ENCODE measurements around the gene ARHGAP26.

Gene ARHGAP26

GRCh38 chr5:143164557-143164956 lies 394.4 kb downstream of the ARHGAP26 start:
- no peaks in the 10 kb centered on the region; the same call in 1 of the 2 replicates for H4K20me1 ChIP-seq (ENCODE audit: control insufficient read depth, insufficient read depth, low read depth, low read length)
- no peak overlapping the region for H3K27ac ChIP-seq (ENCODE audit: low read depth, low read length)
- H3K36me3 ChIP-seq (ENCODE audit: control insufficient read depth, low read length): no peaks in the 10 kb centered on the region
- H3K27me3 ChIP-seq (ENCODE audit: control insufficient read depth, low read length): no peaks in the 10 kb centered on the region
- H3K9me3 ChIP-seq (ENCODE audit: control insufficient read depth, insufficient read depth, low read length): no peaks in the 10 kb centered on the region
- no peak overlapping the region for H3K4me3 ChIP-seq (ENCODE audit: low read length)
- no peaks in the 10 kb centered on the region for H3F3A ChIP-seq (ENCODE audit: control insufficient read depth, insufficient read depth)
- no peaks in the 10 kb centered on the region for H3K9me2 ChIP-seq (replicated peaks; ENCODE audit: control insufficient read depth, low read length)
- no peaks in the 10 kb centered on the region for H3K79me2 ChIP-seq (ENCODE audit: control insufficient read depth, low read length)
- no peak overlapping the region for H3K4me2 ChIP-seq (ENCODE audit: low read length)
- TF ChIP-seq CTCF (IDR thresholded peaks at IDR 0.05; ENCODE audit: low read depth, low read length, poor library complexity, severe bottlenecking): no peak
- TF ChIP-seq EZH2phosphoT487 (IDR thresholded peaks at IDR 0.05; ENCODE audit: borderline replicate concordance, low read length): no peak
- H3K4me1 ChIP-seq (ENCODE audit: control insufficient read depth, low read length): peaks cover 7% of the 10 kb centered on the region

GRCh38 chr5:143165049-143165880 lies 395.1 kb downstream of the ARHGAP26 start:
- H3F3A ChIP-seq (ENCODE audit: control insufficient read depth, insufficient read depth): no peaks in the 10 kb centered on the region
- H3K9me2 ChIP-seq (replicated peaks; ENCODE audit: control insufficient read depth, low read length): no peaks in the 10 kb centered on the region
- no peak overlapping the region for H3K4me2 ChIP-seq (ENCODE audit: low read length)
- no peaks in the 10 kb centered on the region for H3K9me3 ChIP-seq (ENCODE audit: control insufficient read depth, insufficient read depth, low read length)
- TF ChIP-seq CTCF (IDR thresholded peaks at IDR 0.05; ENCODE audit: low read depth, low read length, poor library complexity, severe bottlenecking): no peak
- no peak for TF ChIP-seq EZH2phosphoT487 (IDR thresholded peaks at IDR 0.05; ENCODE audit: borderline replicate concordance, low read length)
- no peaks in the 10 kb centered on the region for H3K27me3 ChIP-seq (ENCODE audit: control insufficient read depth, low read length)
- no peak overlapping the region for H3K4me3 ChIP-seq (ENCODE audit: low read length)
- peaks cover 7% of the 10 kb centered on the region for H3K4me1 ChIP-seq (ENCODE audit: control insufficient read depth, low read length)
- H3K79me2 ChIP-seq (ENCODE audit: control insufficient read depth, low read length): no peaks in the 10 kb centered on the region
- H4K20me1 ChIP-seq (ENCODE audit: control insufficient read depth, insufficient read depth, low read depth, low read length): no peaks in the 10 kb centered on the region; the same call in 1 of the 2 replicates
- H3K36me3 ChIP-seq (ENCODE audit: control insufficient read depth, low read length): no peaks in the 10 kb centered on the region
- H3K27ac ChIP-seq (ENCODE audit: low read depth, low read length): no peak overlapping the region

GRCh38 chr5:143166090-143166489 lies 395.9 kb downstream of the ARHGAP26 start:
- Histone ChIP-seq H3K4me1 (ENCODE audit: control insufficient read depth, low read length) (peaks cover 7% of the 10 kb centered on the region), H3K79me2 (ENCODE audit: control insufficient read depth, low read length) (no peaks in the 10 kb centered on the region), H3K9me3 (ENCODE audit: control insufficient read depth, insufficient read depth, low read length) (no peaks in the 10 kb centered on the region), H3F3A (ENCODE audit: control insufficient read depth, insufficient read depth) (no peaks in the 10 kb centered on the region), H4K20me1 (ENCODE audit: control insufficient read depth, insufficient read depth, low read depth, low read length) (no peaks in the 10 kb centered on the region; the same call in 1 of the 2 replicates), H3K4me2 (ENCODE audit: low read length) (no peak overlapping the region), H3K27ac (ENCODE audit: low read depth, low read length) (no peak overlapping the region), H3K27me3 (ENCODE audit: control insufficient read depth, low read length) (no peaks in the 10 kb centered on the region), H3K4me3 (ENCODE audit: low read length) (no peak overlapping the region), H3K9me2 (replicated peaks; ENCODE audit: control insufficient read depth, low read length) (no peaks in the 10 kb centered on the region), H3K36me3 (ENCODE audit: control insufficient read depth, low read length) (no peaks in the 10 kb centered on the region)
- TF ChIP-seq CTCF (IDR thresholded peaks at IDR 0.05; ENCODE audit: low read depth, low read length, poor library complexity, severe bottlenecking) (no peak), EZH2phosphoT487 (IDR thresholded peaks at IDR 0.05; ENCODE audit: borderline replicate concordance, low read length) (no peak)

Measured in DOHH2 (cell line).